GM12878 (cell line): ENCODE data around the gene CSTPP1. TPM values are rescaled to one million over a fixed set of nuclear protein-coding genes. Genes with fewer than 3 reads are reported as not detected.

Experiments
- ATAC-seq: fragments of 200-7000 bp; cut with Tn5 transposase; 3 replicates; pipeline ENCODE4 v1.9.1; 2020; ENCODE audit warnings: mild to moderate bottlenecking, moderate library complexity
- BruUV-seq: library from RNA; stranded (reverse); fragments of 400-500 nt; replicated peaks from 2 replicates; lab custom pipeline; 2021; lab: Mats Ljungman, UMichigan
- CTCF ChIA-PET: fragments of 300-600 bp; sonication (Branson Sonifier 250); formaldehyde crosslinking; extraction: SDS; loops from one replicate; lab custom pipeline; 2021; ENCODE audit warnings: inconsistent platforms; lab: Yijun Ruan, JAX
- POLR2A ChIA-PET: fragments of 350-600 bp; formaldehyde crosslinking; extraction: SDS; loops from one replicate; lab custom pipeline; 2021; ENCODE audit warnings: inconsistent platforms; lab: Charles Lee
- RAD21 ChIA-PET: fragments of 300-600 bp; sonication (Branson Sonifier 250); formaldehyde crosslinking; loops from one replicate; lab custom pipeline; 2023; ENCODE audit warnings: antibody characterized with exemption; ENCODE audit not compliant: unreplicated experiment; lab: Charles Lee
- SMC1A ChIA-PET: fragments of 300-600 bp; sonication (Branson Sonifier 250); formaldehyde crosslinking; loops from one replicate; lab custom pipeline; 2023; ENCODE audit not compliant: unreplicated experiment, uncharacterized antibody; lab: Charles Lee
- DNase-seq: peaks from one replicate; pipeline ENCODE4 v3.0.0-alpha.2; 2011; ENCODE audit warnings: low read depth, low spot score
- FAIRE-seq: peaks from 3 replicates; lab custom pipeline; 2011; peaks lifted over from hg19 to GRCh38; lab: Jason Lieb, UNC
- H2AFZ ChIP-seq: 2 replicates; pipeline ENCODE4 v1.6.0; 2011; ENCODE audit warnings: low read depth, low read length, control low read depth; ENCODE audit not compliant: control insufficient read depth
- H3K27ac ChIP-seq: 2 replicates; pipeline ENCODE4 v1.5.1; 2011; ENCODE audit warnings: control low read depth; ENCODE audit not compliant: control insufficient read depth, insufficient read depth
- H3K27me3 ChIP-seq, 2 experiments: replicated peaks in 1 of 2; 2 replicates each; pipeline versions ENCODE4 v1.6.0 to v1.6.1; 2011; ENCODE audit warnings: low read length in 1 of 2; ENCODE audit not compliant: control insufficient read depth in 2 of 2, insufficient read depth in 2 of 2
- H3K36me3 ChIP-seq, 2 experiments: 2 replicates each; pipeline ENCODE4 v1.5.1; 2011; ENCODE audit warnings: low read length in 1 of 2; ENCODE audit not compliant: control insufficient read depth in 2 of 2, insufficient read depth in 2 of 2
- H3K4me1 ChIP-seq: 2 replicates; pipeline ENCODE4 v1.6.1; 2011; ENCODE audit warnings: mild to moderate bottlenecking, low read length, moderate library complexity, mixed read lengths; ENCODE audit not compliant: control insufficient read depth, insufficient read depth
- H3K4me2 ChIP-seq: 2 replicates; pipeline ENCODE4 v1.6.0; 2011; ENCODE audit warnings: control low read depth; ENCODE audit not compliant: control insufficient read depth, insufficient read depth
- H3K4me3 ChIP-seq: fragments of 200-600 bp; sonication (generic); 2 replicates; pipeline ENCODE4 v1.5.1; 2016
- H3K79me2 ChIP-seq: 2 replicates; pipeline ENCODE4 v1.6.0; 2011; ENCODE audit warnings: low read length; ENCODE audit not compliant: control insufficient read depth, insufficient read depth
- H3K9ac ChIP-seq: 2 replicates; pipeline ENCODE4 v1.8.0; 2011; ENCODE audit warnings: low read length, control low read depth, mixed read lengths; ENCODE audit not compliant: control insufficient read depth, insufficient read depth
- H3K9me3 ChIP-seq: replicated peaks from 3 replicates; pipeline ENCODE4 v1.5.1; 2011; ENCODE audit warnings: mild to moderate bottlenecking, low read length; ENCODE audit not compliant: control insufficient read depth, insufficient read depth
- H4K20me1 ChIP-seq: 2 replicates; pipeline ENCODE4 v1.6.0; 2011; ENCODE audit not compliant: control insufficient read depth, insufficient read depth
- CHD2 ChIP-seq: IDR thresholded peaks from 2 replicates; pipeline ENCODE4 v1.6.1; 2011; ENCODE audit warnings: low read depth, low read length, improper control_type of control experiment, borderline replicate concordance
- CHD4 ChIP-seq: fragments of 200-600 bp; sonication (generic); IDR thresholded peaks from 2 replicates; pipeline ENCODE4 v1.6.1; 2016; ENCODE audit warnings: mild to moderate bottlenecking
- HDGF ChIP-seq: fragments of 450-650 bp; IDR thresholded peaks from 2 replicates; pipeline ENCODE4 v1.6.1; 2016; ENCODE audit warnings: antibody characterized with exemption
- MEF2B ChIP-seq: fragments of 450-650 bp; IDR thresholded peaks from 2 replicates; pipeline ENCODE4 v1.6.1; 2018; ENCODE audit warnings: mild to moderate bottlenecking, moderate library complexity; ENCODE audit not compliant: partially characterized antibody, poor library complexity, severe bottlenecking
- MYB ChIP-seq: fragments of 150-350 bp; IDR thresholded peaks from 2 replicates; pipeline ENCODE4 v1.6.1; 2014; ENCODE audit warnings: mild to moderate bottlenecking, low read depth, low read length, borderline replicate concordance
- MYC ChIP-seq: IDR thresholded peaks from 2 replicates; pipeline ENCODE4 v1.6.1; 2011; ENCODE audit warnings: mild to moderate bottlenecking, low read length, moderate library complexity, inconsistent platforms; ENCODE audit not compliant: insufficient read depth, insufficient replicate concordance, insufficient read length, severe bottlenecking
- NFIC ChIP-seq: IDR thresholded peaks from 2 replicates; pipeline ENCODE4 v1.6.1; 2012; ENCODE audit warnings: low read depth, mild to moderate bottlenecking, inconsistent platforms, low read length, moderate library complexity
- RBBP5 ChIP-seq: fragments of 200-600 bp; sonication (generic); conservative IDR thresholded peaks from 2 replicates; pipeline ENCODE4 v1.6.1; 2016
- STAT3 ChIP-seq: IDR thresholded peaks from 2 replicates; pipeline ENCODE4 v1.6.1; 2011; ENCODE audit warnings: low read depth, low read length, improper control_type of control experiment
- SUZ12 ChIP-seq: fragments of 200-600 bp; sonication (generic); IDR thresholded peaks from one replicate; pipeline ENCODE4 v1.6.1; 2018; ENCODE audit warnings: antibody characterized with exemption, mild to moderate bottlenecking; ENCODE audit not compliant: unreplicated experiment
- TBL1XR1 ChIP-seq: IDR thresholded peaks from 2 replicates; pipeline ENCODE4 v1.6.1; 2012; ENCODE audit warnings: low read depth, low read length, improper control_type of control experiment
- TCF3 ChIP-seq: IDR thresholded peaks from 2 replicates; pipeline ENCODE4 v1.6.1; 2012; ENCODE audit warnings: low read depth, mild to moderate bottlenecking, low read length, borderline replicate concordance; ENCODE audit not compliant: insufficient read depth
- WGBS: methylation state at CpG from one replicate; pipeline ENCODE4 v1.1.6; 2016; ENCODE audit warnings: low lambda C conversion rate; ENCODE audit not compliant: insufficient replicate concordance, insufficient coverage; ENCODE audit errors: missing lambda C conversion rate; 5-methylcytosine and 5-hydroxymethylcytosine counted together
- in situ Hi-C: fragments of 300-500 bp; cut with MboI; formaldehyde crosslinking; loops from 9 replicates; pipeline ENCODE4 v1.14.3; 2018; ENCODE audit warnings: mixed read lengths
- intact Hi-C: fragments of 100-400 bp; cut with micrococcal nuclease; formaldehyde crosslinking; loops from one replicate; pipeline ENCODE4 v1.14.2; 2022; ENCODE audit not compliant: unreplicated experiment
- polyA plus RNA-seq, 11 experiments: library from polyadenylated mRNA; depleted of rRNA in 4 of 11; unstranded in 6 of 11; stranded (reverse) in 5 of 11; fragments of >200 nt; fragmentation: Nextera tagmentation in 4 of 11; fragmentation: Illumina TruSeq in 1 of 11; extraction: Ambion mirVana in 4 of 11; extraction: Trizol in 1 of 11; gene quantifications; 1 replicate in 1 of 11; 2 replicates in 10 of 11; pipeline versions ENCODE4 v1.2.1 to v1.2.3, GENCODE V29; 2011 to 2016; ENCODE audit warnings: inconsistent platforms in 2 of 11, missing spikeins in 2 of 11, low read depth in 1 of 11
- total RNA-seq, 4 experiments: library from RNA; depleted of rRNA in 3 of 4; stranded (reverse); fragments of >200 nt in 3 of 4; fragmentation: Illumina TruSeq in 1 of 4; extraction: Trizol in 1 of 4; gene quantifications; 2 replicates each; pipeline versions ENCODE4 v1.2.1 to v1.2.3, GENCODE V29; 2013 to 2021
- TF ChIP-seq, protein P1 (sequence below): fragments of 450-650 bp; conservative IDR thresholded peaks from 2 replicates; pipeline ENCODE4 v1.6.1; 2017; ENCODE audit warnings: mild to moderate bottlenecking, moderate library complexity
- TF ChIP-seq, protein P2 (sequence below): fragments of 450-650 bp; IDR thresholded peaks from 2 replicates; pipeline ENCODE4 v1.6.1; 2014; ENCODE audit warnings: mild to moderate bottlenecking
- TF ChIP-seq, protein P3 (sequence below): fragments of 450-650 bp; IDR thresholded peaks from 2 replicates; pipeline ENCODE4 v1.6.1; 2016; ENCODE audit warnings: mild to moderate bottlenecking
- TF ChIP-seq, protein P4 (sequence below): fragments of 450-650 bp; formaldehyde crosslinking; IDR thresholded peaks from 2 replicates; pipeline ENCODE4 v1.5.0; 2022; ENCODE audit warnings: mild to moderate bottlenecking, missing genetic modification characterization

The CSTPP1 gene
- total and polyA plus RNA-seq, 10 of the 15 experiments (the other 5 are each of a cell fraction or from before 2014, with no cell fraction given), result 7.1 to 23.4 (median 17.5) TPM

DNA sequence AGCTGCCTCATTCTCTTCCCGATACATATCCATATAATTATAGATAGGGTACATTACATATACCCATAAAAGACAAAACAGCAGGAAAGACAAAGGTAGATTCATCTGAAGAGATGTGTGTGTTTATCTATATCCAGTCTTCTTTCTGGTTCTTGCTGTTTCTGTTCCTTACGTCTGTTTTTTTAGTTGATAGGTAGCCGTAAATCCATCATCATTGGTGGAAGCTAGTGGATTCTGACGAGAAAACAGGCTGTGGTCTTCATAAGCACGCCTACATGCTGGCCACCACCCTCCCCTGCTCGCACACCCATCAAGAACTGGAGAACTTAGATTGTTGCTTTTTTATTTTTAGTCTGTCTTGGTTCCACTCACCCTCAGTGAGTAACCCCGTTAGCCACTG lies 188.5 kb downstream of the CSTPP1 start (continued):
- TF ChIP-seq, protein P1, sequence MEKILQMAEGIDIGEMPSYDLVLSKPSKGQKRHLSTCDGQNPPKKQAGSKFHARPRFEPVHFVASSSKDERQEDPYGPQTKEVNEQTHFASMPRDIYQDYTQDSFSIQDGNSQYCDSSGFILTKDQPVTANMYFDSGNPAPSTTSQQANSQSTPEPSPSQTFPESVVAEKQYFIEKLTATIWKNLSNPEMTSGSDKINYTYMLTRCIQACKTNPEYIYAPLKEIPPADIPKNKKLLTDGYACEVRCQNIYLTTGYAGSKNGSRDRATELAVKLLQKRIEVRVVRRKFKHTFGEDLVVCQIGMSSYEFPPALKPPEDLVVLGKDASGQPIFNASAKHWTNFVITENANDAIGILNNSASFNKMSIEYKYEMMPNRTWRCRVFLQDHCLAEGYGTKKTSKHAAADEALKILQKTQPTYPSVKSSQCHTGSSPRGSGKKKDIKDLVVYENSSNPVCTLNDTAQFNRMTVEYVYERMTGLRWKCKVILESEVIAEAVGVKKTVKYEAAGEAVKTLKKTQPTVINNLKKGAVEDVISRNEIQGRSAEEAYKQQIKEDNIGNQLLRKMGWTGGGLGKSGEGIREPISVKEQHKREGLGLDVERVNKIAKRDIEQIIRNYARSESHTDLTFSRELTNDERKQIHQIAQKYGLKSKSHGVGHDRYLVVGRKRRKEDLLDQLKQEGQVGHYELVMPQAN, result no peak
- TF ChIP-seq MYC (no peak), HDGF (no peak), NFIC (no peak), CHD4 (no peak), TCF3 (no peak)
- TF ChIP-seq, all 136 proteins: peak for 0

DNA sequence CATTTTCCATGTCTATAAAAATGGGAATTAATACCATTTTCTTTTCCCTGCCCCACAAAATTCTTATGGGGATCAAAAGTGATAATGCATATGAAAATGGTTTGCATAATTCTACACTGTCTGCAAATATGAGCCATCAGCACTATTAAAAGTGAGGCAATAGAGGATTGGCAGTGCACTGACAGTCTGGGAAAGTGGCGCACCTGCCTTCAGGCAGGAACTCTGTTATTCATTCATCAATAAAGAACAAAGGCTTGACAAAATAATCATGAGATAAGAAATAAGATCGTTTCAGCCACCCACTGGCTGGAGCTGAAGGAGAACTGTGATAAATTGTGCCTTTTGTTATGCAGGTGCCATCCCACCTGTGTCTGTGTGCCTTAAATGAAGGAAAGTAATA lies 190.7 kb downstream of the CSTPP1 start:
- intact Hi-C loops (no loop called here), in situ Hi-C loops (no loop called here)
- no peak overlapping the region for H3K4me2 ChIP-seq
- no peak overlapping the region for H3K9ac ChIP-seq
- no peaks in the 10 kb centered on the region for H3K36me3 ChIP-seq
- no peaks in the 10 kb centered on the region for H3K27me3 ChIP-seq
- no peak overlapping the region for H2AFZ ChIP-seq
- no peaks in the 10 kb centered on the region for H3K9me3 ChIP-seq
- ChIA-PET POLR2A (no interaction called here), RAD21 (no interaction called here), SMC1A (interaction anchor here (0.8 kb wide), 1 partner anchor 33 kb away, joined by 3 read pairs; no protein-coding TSS in a partner anchor), CTCF (no interaction called here)
- FAIRE-seq (no peak), DNase-seq (no peak), ATAC-seq (no peak)
- no peak overlapping the region for H3K4me3 ChIP-seq
- WGBS, result 60% methylated on average over 2 of the region's 2 CpGs
- H3K4me1 ChIP-seq, result peaks cover 7% of the 10 kb centered on the region; the same call in 1 of the 2 replicates
- no peak overlapping the region for H3K27ac ChIP-seq
- H3K79me2 ChIP-seq, result no peaks in the 10 kb centered on the region
- BruUV-seq, result no TSS peak
- H4K20me1 ChIP-seq, result no peaks in the 10 kb centered on the region
- TF ChIP-seq CHD2 (no peak), MEF2B (no peak), TBL1XR1 (no peak), RBBP5 (no peak), NFIC (no peak), MYB (no peak), STAT3 (no peak), SUZ12 (no peak), TCF3 (no peak)
- TF ChIP-seq, protein P2, sequence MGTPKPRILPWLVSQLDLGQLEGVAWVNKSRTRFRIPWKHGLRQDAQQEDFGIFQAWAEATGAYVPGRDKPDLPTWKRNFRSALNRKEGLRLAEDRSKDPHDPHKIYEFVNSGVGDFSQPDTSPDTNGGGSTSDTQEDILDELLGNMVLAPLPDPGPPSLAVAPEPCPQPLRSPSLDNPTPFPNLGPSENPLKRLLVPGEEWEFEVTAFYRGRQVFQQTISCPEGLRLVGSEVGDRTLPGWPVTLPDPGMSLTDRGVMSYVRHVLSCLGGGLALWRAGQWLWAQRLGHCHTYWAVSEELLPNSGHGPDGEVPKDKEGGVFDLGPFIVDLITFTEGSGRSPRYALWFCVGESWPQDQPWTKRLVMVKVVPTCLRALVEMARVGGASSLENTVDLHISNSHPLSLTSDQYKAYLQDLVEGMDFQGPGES, result no peak
- TF ChIP-seq, protein P3, sequence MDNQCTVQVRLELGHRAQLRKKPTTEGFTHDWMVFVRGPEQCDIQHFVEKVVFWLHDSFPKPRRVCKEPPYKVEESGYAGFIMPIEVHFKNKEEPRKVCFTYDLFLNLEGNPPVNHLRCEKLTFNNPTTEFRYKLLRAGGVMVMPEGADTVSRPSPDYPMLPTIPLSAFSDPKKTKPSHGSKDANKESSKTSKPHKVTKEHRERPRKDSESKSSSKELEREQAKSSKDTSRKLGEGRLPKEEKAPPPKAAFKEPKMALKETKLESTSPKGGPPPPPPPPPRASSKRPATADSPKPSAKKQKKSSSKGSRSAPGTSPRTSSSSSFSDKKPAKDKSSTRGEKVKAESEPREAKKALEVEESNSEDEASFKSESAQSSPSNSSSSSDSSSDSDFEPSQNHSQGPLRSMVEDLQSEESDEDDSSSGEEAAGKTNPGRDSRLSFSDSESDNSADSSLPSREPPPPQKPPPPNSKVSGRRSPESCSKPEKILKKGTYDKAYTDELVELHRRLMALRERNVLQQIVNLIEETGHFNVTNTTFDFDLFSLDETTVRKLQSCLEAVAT, result no peak
- TF ChIP-seq, protein P4, sequence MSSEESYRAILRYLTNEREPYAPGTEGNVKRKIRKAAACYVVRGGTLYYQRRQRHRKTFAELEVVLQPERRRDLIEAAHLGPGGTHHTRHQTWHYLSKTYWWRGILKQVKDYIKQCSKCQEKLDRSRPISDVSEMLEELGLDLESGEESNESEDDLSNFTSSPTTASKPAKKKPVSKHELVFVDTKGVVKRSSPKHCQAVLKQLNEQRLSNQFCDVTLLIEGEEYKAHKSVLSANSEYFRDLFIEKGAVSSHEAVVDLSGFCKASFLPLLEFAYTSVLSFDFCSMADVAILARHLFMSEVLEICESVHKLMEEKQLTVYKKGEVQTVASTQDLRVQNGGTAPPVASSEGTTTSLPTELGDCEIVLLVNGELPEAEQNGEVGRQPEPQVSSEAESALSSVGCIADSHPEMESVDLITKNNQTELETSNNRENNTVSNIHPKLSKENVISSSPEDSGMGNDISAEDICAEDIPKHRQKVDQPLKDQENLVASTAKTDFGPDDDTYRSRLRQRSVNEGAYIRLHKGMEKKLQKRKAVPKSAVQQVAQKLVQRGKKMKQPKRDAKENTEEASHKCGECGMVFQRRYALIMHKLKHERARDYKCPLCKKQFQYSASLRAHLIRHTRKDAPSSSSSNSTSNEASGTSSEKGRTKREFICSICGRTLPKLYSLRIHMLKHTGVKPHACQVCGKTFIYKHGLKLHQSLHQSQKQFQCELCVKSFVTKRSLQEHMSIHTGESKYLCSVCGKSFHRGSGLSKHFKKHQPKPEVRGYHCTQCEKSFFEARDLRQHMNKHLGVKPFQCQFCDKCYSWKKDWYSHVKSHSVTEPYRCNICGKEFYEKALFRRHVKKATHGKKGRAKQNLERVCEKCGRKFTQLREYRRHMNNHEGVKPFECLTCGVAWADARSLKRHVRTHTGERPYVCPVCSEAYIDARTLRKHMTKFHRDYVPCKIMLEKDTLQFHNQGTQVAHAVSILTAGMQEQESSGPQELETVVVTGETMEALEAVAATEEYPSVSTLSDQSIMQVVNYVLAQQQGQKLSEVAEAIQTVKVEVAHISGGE (CRISPR knock-in tag), result no peak
